HG03159 (cell line): ENCODE measurements around the gene UPF2.
A peak's percentile ranks its signal among the peaks of the same experiment; 100 is the strongest.
"Not testable (repeated sequence)": the region's sequence is repeated elsewhere in the genome, so short reads cannot be mapped to it uniquely, and the experiment has no call there.

Source experiments
- ATAC-seq: cut with Tn5 transposase; IDR thresholded peaks from one replicate; pipeline ENCODE4 v1.9.1; 2021; ENCODE audit warnings: mild to moderate bottlenecking, moderate library complexity; ENCODE audit not compliant: unreplicated experiment

The UPF2 gene

DNA sequence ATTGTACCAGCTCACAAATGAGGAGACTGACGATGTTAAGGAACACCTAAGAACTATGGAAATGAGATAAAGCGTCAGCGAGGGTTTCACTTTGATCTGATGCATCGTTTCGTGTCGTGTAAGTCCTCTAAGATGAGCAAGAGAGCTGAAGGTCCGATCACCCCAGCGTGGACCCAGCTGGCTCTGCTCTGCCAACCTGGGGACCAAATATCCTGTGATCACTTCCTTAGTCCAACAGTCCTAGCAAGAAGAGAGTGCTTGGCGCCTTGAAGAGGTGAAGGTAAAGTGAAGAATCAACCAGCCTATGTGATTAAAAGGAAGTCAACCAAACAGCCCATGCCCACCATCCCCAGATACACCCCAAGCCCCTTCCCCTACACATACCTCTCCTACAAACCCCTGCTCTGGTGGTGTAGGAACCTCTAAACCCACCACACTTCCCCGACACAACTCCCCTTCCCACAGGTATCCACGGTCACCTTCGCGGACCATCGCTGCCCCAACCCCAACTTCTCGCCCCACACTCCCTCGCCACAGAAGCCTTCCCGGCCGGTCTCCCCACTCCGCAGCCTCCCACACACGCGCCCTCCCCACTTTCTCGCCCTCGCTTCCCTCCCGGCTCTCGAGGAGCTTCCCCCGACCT is 722 bp downstream of the UPF2 start:
- no peak for ATAC-seq

DNA sequence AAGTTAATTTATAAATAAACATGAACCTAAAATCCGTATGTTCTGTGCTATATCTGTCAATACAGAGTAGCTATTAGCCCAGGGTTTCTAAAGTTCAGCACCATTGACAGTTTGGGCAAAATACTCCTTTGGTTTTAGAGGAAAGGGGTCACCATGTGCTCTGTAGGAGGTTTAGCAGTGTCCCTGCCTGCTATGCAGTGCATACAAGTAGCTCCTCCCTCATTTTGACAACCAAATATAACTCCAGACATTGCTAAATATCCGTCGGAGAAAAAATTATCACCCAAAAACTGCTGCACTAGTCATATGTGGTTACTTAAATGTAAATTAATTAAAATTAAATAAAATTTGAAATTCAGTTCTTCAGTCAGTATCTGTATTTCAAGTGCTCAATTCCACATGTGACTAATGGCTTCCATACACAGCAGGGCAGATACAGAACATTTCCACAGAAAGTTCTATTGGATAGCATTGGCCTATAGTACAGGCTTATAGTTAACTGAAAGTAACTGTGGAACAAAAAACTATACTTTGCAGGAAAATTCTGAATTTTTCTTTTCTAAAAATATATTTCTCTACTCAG is 6.4 kb downstream of the UPF2 start:
- no peak for ATAC-seq

GRCh38 chr10:12031404-12031803 is 11.2 kb downstream of the UPF2 start:
- no peak for ATAC-seq

GRCh38 chr10:12027539-12027938 is 15.1 kb downstream of the UPF2 start:
- ATAC-seq: peak; percentile 90

DNA sequence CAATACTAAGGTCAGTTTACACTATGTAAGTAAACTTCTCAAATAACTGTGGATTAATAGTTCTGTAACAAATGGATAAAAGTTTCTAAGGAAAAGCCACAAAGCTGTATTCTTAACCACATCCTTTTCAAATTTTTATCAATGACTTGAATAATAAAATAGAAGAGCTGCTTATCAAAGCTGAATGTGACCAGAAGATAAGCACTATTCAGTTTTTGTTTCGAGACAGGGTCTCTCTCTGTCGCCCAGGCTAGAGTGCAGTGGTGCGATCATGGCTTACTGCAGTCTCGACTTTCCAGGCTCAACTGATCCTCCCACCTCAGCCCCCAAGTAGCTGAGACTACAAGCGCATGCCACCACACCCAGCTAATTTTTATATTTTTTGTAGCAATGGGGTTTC is 17.0 kb downstream of the UPF2 start:
- no peak for ATAC-seq

DNA sequence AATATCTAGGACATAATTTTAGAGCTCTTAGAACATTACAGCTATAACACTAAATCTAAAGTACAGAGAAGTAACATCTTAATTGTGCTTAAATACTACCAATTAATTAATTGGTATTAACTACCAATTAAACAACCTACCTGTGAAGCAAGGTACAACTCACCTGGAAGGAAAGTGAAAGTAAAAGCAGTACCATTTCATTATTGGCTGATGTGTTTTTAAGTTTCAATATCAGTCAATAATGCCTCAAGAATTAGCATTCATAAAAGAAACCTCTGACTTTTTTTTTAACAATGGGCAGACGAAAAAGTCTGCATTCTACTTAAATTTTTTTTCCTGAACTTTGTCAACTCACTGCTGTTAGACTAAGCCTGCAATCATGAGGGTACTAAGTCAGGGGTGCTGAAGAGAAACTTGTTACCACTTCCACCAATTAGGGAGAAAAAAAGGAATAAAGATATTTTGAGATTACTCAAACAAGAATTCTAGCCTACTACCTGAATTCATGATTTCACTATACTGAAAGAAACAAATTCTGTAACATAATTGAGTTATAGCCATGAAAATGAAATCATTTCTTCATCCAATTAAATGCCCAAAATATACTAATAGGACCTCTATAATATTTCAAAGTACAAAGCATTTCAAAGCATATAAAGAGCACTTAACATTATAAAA is 19.9 kb downstream of the UPF2 start:
- no peak for ATAC-seq

DNA sequence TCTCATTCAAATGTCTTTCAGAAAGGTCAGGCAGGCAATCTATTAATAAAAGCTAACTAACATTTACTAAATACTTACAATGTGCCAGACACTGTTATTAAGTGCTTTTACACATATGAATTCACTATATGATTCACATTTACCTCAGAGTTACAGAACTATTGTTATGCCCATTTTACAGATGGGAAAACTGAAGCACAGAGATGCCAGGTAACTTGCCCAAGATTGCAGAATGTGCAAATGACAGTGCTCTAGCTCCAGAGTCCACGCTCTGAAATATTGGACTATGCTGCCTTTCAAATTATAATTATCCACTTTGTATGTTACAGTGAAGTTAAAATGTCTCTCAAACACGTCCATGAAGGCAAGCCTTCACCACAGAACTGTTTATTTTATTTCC is 22.0 kb downstream of the UPF2 start:
- ATAC-seq: no peak

- ATAC-seq: no peak
Observed at GRCh38 chr10:12019283-12019971, 23.2 kb downstream of the UPF2 start.

GRCh38 chr10:12018438-12019282 is 23.9 kb downstream of the UPF2 start:
- no peak for ATAC-seq

DNA sequence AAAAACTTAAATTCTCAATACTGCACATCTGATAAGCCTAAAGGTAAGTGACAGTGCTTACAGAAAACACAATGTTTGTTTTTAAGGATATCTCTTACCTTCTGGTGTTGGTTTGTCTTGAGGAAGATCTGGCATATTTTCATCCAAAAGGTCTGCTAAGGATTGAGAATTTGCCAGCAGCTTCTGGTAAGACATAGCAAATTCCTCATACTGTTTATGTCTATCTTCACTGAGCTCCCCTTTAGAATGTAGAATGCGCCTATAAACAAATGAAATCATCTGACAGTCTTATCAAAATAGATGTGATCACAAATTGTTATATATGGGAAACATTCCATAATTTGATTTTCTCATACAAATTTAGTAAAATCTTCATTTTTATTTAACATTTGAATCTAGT is 28.7 kb downstream of the UPF2 start:
- no peak for ATAC-seq

DNA sequence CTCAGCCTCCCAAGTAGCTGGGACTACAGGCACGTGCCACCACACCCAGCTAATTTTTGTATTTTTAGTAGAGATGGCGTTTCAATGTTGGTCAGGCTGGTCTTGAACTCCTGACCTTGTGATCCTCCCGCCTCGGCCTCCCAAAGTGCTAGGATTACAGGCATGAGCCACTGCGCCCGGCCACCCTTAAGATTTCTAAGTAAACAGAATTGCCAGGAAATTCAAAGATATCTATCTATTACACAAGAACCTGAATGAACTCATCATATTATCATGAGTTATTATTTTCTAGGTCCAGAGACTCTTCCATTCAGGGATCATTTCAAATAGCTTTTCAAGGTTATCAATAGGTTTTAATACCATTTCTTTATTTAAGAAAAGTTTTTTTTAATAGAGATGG is 29.2 kb downstream of the UPF2 start:
- ATAC-seq: not testable (repeated sequence)

- ATAC-seq: no peak
Observed at GRCh38 chr10:12010353-12010752, 32.3 kb downstream of the UPF2 start.

GRCh38 chr10:12008842-12009241 is 33.8 kb downstream of the UPF2 start:
- not testable (repeated sequence) for ATAC-seq

DNA sequence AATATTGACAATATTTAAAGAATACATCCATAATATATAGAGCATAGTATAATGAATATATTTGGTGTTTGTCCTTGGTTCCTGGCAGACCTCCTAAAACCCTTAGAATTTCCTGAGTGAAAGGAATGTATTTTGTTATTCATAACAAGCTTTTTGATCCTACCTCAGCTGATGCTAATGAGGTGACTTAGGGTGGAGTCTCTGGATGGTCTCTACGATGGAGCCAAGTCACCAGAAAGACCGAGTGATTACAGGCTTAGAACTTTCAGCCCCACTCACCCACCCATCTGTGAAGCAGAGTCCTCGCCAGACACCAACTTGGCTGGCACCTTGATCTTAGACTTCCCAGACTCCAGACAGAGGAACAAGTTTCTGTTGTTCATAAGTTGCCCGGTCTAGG is 35.9 kb downstream of the UPF2 start:
- no peak for ATAC-seq

DNA sequence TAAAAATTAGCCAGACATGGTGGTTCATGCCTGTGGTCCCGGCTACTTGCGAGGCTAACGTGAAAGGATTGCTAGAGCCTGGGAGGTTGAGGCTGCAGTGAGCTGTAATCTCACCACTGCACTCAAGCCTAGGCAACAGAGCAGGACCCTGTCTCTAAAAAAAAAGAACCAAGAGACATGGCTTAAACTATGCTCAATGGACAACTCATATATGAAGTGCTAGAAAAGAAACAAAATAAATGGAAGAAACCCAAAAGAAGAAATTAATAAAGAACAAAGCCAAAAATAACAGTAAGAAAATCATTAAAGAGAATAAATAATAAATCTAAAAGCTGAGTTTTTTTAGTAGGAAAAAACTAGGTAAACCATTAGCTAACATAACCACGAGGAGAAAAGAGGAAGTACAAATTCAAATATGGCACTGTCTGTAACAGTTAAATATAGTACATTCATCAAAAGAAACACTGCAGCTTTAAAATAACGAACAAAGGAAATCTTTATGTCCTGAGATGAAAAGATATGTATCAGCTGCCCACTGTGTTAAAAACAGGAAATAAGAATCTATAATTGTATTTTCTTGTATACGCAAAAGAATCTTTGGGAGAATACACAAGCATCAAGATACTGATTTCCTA is 48.7 kb downstream of the UPF2 start:
- ATAC-seq: peak; percentile 76

DNA sequence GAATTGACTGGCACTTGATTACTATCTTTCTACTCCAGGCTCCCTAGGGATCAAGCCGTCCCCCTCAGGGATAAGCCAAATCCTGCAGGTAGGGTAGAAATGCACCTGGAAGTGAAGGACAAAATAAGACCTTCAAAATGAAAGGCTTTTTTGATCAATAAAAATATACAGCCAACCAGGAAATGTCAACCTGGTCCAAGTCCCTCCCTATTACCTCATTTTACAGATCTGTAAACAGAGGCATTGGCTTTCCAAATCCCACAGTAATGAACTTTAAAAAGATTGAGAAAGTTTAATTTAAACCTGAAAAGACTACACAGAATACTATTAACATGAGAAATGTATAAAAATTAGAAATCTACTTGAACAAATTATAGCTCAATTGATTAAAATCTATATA is 53.7 kb downstream of the UPF2 start:
- no peak for ATAC-seq

- no peak for ATAC-seq
Observed at GRCh38 chr10:11986593-11987216, 55.9 kb downstream of the UPF2 start.

- no peak for ATAC-seq
Observed at GRCh38 chr10:11982253-11982652, 60.4 kb downstream of the UPF2 start.

- no peak for ATAC-seq
Observed at GRCh38 chr10:11975795-11976194, 66.8 kb downstream of the UPF2 start.

GRCh38 chr10:11972523-11972922 is 70.1 kb downstream of the UPF2 start:
- not testable (repeated sequence) for ATAC-seq
